GM12878 (cell line): ENCODE data around the gene GAB1. TPM values are rescaled to one million over a fixed set of nuclear protein-coding genes. Genes with fewer than 3 reads are reported as not detected.

ENCODE experiments used
- ATAC-seq: fragments of 200-7000 bp; cut with Tn5 transposase; 3 replicates; pipeline ENCODE4 v1.9.1; 2020; ENCODE audit warnings: mild to moderate bottlenecking, moderate library complexity
- BruUV-seq: library from RNA; stranded (reverse); fragments of 400-500 nt; replicated peaks from 2 replicates; lab custom pipeline; 2021; lab: Mats Ljungman, UMichigan
- CTCF ChIA-PET: fragments of 300-600 bp; sonication (Branson Sonifier 250); formaldehyde crosslinking; extraction: SDS; loops from one replicate; lab custom pipeline; 2021; ENCODE audit warnings: inconsistent platforms; lab: Yijun Ruan, JAX
- POLR2A ChIA-PET: fragments of 350-600 bp; formaldehyde crosslinking; extraction: SDS; loops from one replicate; lab custom pipeline; 2021; ENCODE audit warnings: inconsistent platforms; lab: Charles Lee
- RAD21 ChIA-PET: fragments of 300-600 bp; sonication (Branson Sonifier 250); formaldehyde crosslinking; loops from one replicate; lab custom pipeline; 2023; ENCODE audit warnings: antibody characterized with exemption; ENCODE audit not compliant: unreplicated experiment; lab: Charles Lee
- SMC1A ChIA-PET: fragments of 300-600 bp; sonication (Branson Sonifier 250); formaldehyde crosslinking; loops from one replicate; lab custom pipeline; 2023; ENCODE audit not compliant: unreplicated experiment, uncharacterized antibody; lab: Charles Lee
- DNase-seq: peaks from one replicate; pipeline ENCODE4 v3.0.0-alpha.2; 2011; ENCODE audit warnings: low read depth, low spot score
- FAIRE-seq: peaks from 3 replicates; lab custom pipeline; 2011; peaks lifted over from hg19 to GRCh38; lab: Jason Lieb, UNC
- H2AFZ ChIP-seq: 2 replicates; pipeline ENCODE4 v1.6.0; 2011; ENCODE audit warnings: low read depth, low read length, control low read depth; ENCODE audit not compliant: control insufficient read depth
- H3K27ac ChIP-seq: 2 replicates; pipeline ENCODE4 v1.5.1; 2011; ENCODE audit warnings: control low read depth; ENCODE audit not compliant: control insufficient read depth, insufficient read depth
- H3K27me3 ChIP-seq, 2 experiments: replicated peaks in 1 of 2; 2 replicates each; pipeline versions ENCODE4 v1.6.0 to v1.6.1; 2011; ENCODE audit warnings: low read length in 1 of 2; ENCODE audit not compliant: control insufficient read depth in 2 of 2, insufficient read depth in 2 of 2
- H3K36me3 ChIP-seq, 2 experiments: 2 replicates each; pipeline ENCODE4 v1.5.1; 2011; ENCODE audit warnings: low read length in 1 of 2; ENCODE audit not compliant: control insufficient read depth in 2 of 2, insufficient read depth in 2 of 2
- H3K4me1 ChIP-seq: 2 replicates; pipeline ENCODE4 v1.6.1; 2011; ENCODE audit warnings: mild to moderate bottlenecking, low read length, moderate library complexity, mixed read lengths; ENCODE audit not compliant: control insufficient read depth, insufficient read depth
- H3K4me2 ChIP-seq: 2 replicates; pipeline ENCODE4 v1.6.0; 2011; ENCODE audit warnings: control low read depth; ENCODE audit not compliant: control insufficient read depth, insufficient read depth
- H3K4me3 ChIP-seq: fragments of 200-600 bp; sonication (generic); 2 replicates; pipeline ENCODE4 v1.5.1; 2016
- H3K79me2 ChIP-seq: 2 replicates; pipeline ENCODE4 v1.6.0; 2011; ENCODE audit warnings: low read length; ENCODE audit not compliant: control insufficient read depth, insufficient read depth
- H3K9ac ChIP-seq: 2 replicates; pipeline ENCODE4 v1.8.0; 2011; ENCODE audit warnings: low read length, control low read depth, mixed read lengths; ENCODE audit not compliant: control insufficient read depth, insufficient read depth
- H3K9me3 ChIP-seq: replicated peaks from 3 replicates; pipeline ENCODE4 v1.5.1; 2011; ENCODE audit warnings: mild to moderate bottlenecking, low read length; ENCODE audit not compliant: control insufficient read depth, insufficient read depth
- H4K20me1 ChIP-seq: 2 replicates; pipeline ENCODE4 v1.6.0; 2011; ENCODE audit not compliant: control insufficient read depth, insufficient read depth
- DPF2 ChIP-seq: fragments of 450-650 bp; IDR thresholded peaks from 2 replicates; pipeline ENCODE4 v1.6.1; 2017; ENCODE audit warnings: mild to moderate bottlenecking
- FOXK2 ChIP-seq: fragments of 450-650 bp; IDR thresholded peaks from 2 replicates; pipeline ENCODE4 v1.6.1; 2017; ENCODE audit warnings: mild to moderate bottlenecking, moderate library complexity
- GABPA ChIP-seq: IDR thresholded peaks from 2 replicates; pipeline ENCODE4 v1.6.1; 2014; ENCODE audit warnings: antibody characterized with exemption, low read depth, mild to moderate bottlenecking, inconsistent platforms
- HDAC6 ChIP-seq: fragments of 200-600 bp; sonication (generic); IDR thresholded peaks from one replicate; pipeline ENCODE4 v1.8.0; 2017; ENCODE audit warnings: antibody characterized with exemption; ENCODE audit not compliant: unreplicated experiment
- IRF4 ChIP-seq: IDR thresholded peaks from 2 replicates; pipeline ENCODE4 v1.6.1; 2011; ENCODE audit warnings: low read depth, low read length
- JUNB ChIP-seq: IDR thresholded peaks from 2 replicates; pipeline ENCODE4 v1.6.1; 2016; ENCODE audit warnings: antibody characterized with exemption, mild to moderate bottlenecking
- KLF5 ChIP-seq: fragments of 450-650 bp; IDR thresholded peaks from 2 replicates; pipeline ENCODE4 v1.6.1; 2014; ENCODE audit warnings: mild to moderate bottlenecking; ENCODE audit not compliant: partially characterized antibody
- NFXL1 ChIP-seq: fragments of 450-650 bp; IDR thresholded peaks from 2 replicates; pipeline ENCODE4 v1.6.1; 2017; ENCODE audit warnings: antibody characterized with exemption, mild to moderate bottlenecking, borderline replicate concordance
- NR2F1 ChIP-seq: fragments of 450-650 bp; conservative IDR thresholded peaks from 2 replicates; pipeline ENCODE4 v1.6.1; 2017; ENCODE audit warnings: mild to moderate bottlenecking
- POLR2A ChIP-seq: IDR thresholded peaks from 2 replicates; pipeline ENCODE4 v1.6.1; 2011; ENCODE audit warnings: low read depth, mild to moderate bottlenecking, low read length
- ZSCAN29 ChIP-seq: fragments of 450-650 bp; IDR thresholded peaks from 2 replicates; pipeline ENCODE4 v1.6.1; 2017; ENCODE audit warnings: mild to moderate bottlenecking, moderate library complexity
- WGBS: methylation state at CpG from one replicate; pipeline ENCODE4 v1.1.6; 2016; ENCODE audit warnings: low lambda C conversion rate; ENCODE audit not compliant: insufficient replicate concordance, insufficient coverage; ENCODE audit errors: missing lambda C conversion rate; 5-methylcytosine and 5-hydroxymethylcytosine counted together
- in situ Hi-C: fragments of 300-500 bp; cut with MboI; formaldehyde crosslinking; loops from 9 replicates; pipeline ENCODE4 v1.14.3; 2018; ENCODE audit warnings: mixed read lengths
- intact Hi-C: fragments of 100-400 bp; cut with micrococcal nuclease; formaldehyde crosslinking; loops from one replicate; pipeline ENCODE4 v1.14.2; 2022; ENCODE audit not compliant: unreplicated experiment
- polyA plus RNA-seq, 11 experiments: library from polyadenylated mRNA; depleted of rRNA in 4 of 11; unstranded in 6 of 11; stranded (reverse) in 5 of 11; fragments of >200 nt; fragmentation: Nextera tagmentation in 4 of 11; fragmentation: Illumina TruSeq in 1 of 11; extraction: Ambion mirVana in 4 of 11; extraction: Trizol in 1 of 11; gene quantifications; 1 replicate in 1 of 11; 2 replicates in 10 of 11; pipeline versions ENCODE4 v1.2.1 to v1.2.3, GENCODE V29; 2011 to 2016; ENCODE audit warnings: inconsistent platforms in 2 of 11, missing spikeins in 2 of 11, low read depth in 1 of 11
- total RNA-seq, 4 experiments: library from RNA; depleted of rRNA in 3 of 4; stranded (reverse); fragments of >200 nt in 3 of 4; fragmentation: Illumina TruSeq in 1 of 4; extraction: Trizol in 1 of 4; gene quantifications; 2 replicates each; pipeline versions ENCODE4 v1.2.1 to v1.2.3, GENCODE V29; 2013 to 2021
- TF ChIP-seq, protein P1 (sequence below): IDR thresholded peaks from 2 replicates; pipeline ENCODE4 v1.6.1; 2011; ENCODE audit warnings: low read depth, low read length, improper control_type of control experiment, borderline replicate concordance
- TF ChIP-seq, protein P2 (sequence below): IDR thresholded peaks from 2 replicates; pipeline ENCODE4 v1.6.1; 2011; ENCODE audit warnings: borderline replicate concordance, low read depth, mild to moderate bottlenecking, moderate library complexity, low read length; ENCODE audit not compliant: insufficient read depth, poor library complexity, severe bottlenecking
- TF ChIP-seq, protein P3 (sequence below): IDR thresholded peaks from 2 replicates; pipeline ENCODE4 v1.6.1; 2012; ENCODE audit warnings: low read depth, low read length, improper control_type of control experiment
- TF ChIP-seq, protein P4 (sequence below): IDR thresholded peaks from 2 replicates; pipeline ENCODE4 v1.6.1; 2011; ENCODE audit warnings: mild to moderate bottlenecking, low read depth, low read length, moderate library complexity; ENCODE audit not compliant: insufficient replicate concordance

The GAB1 gene
- total and polyA plus RNA-seq, 10 of the 15 experiments (the other 5 are each of a cell fraction or from before 2014, with no cell fraction given): 0.37 to 5.3 (median 3.2) TPM

DNA sequence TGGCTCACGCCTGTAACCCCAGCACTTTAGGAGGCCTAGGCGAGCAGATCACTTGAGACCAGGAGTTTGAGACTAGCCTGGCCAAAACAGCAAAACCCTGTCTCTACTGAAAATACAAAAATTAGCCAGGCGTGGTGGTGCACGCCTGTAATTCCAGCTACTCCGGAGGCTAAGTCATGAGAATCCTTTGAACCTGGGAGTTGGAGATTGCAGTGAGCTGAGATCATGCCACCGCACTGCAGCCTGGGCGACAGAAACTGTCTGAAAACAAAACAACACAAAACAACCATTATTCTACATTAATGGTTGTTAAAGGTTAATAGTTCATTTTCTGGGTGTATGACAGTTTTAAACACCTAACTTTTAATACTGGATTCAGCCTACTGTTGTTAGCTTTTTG lies 175.2 kb downstream of the GAB1 start:
- Histone ChIP-seq H3K9ac (no peak overlapping the region), H4K20me1 (no peaks in the 10 kb centered on the region), H3K9me3 (no peaks in the 10 kb centered on the region), H3K27me3 (no peaks in the 10 kb centered on the region; a peak in 1 of 4 replicates), H2AFZ (no peak overlapping the region), H3K4me3 (no peak overlapping the region), H3K4me1 (no peaks in the 10 kb centered on the region), H3K36me3 (no peaks in the 10 kb centered on the region), H3K79me2 (peaks cover 34% of the 10 kb centered on the region), H3K4me2 (no peak overlapping the region), H3K27ac (no peak overlapping the region)
- 84% methylated on average over 7 of the region's 7 CpGs for WGBS
- ChIA-PET SMC1A (interaction anchor here (0.8 to 1.4 kb wide), 4 partner anchors 10 to 259 kb away, joined by 3 to 5 read pairs (median 3); no protein-coding TSS in a partner anchor), POLR2A (no interaction called here), CTCF (no interaction called here), RAD21 (interaction anchor here (0.7 kb wide), 1 partner anchor 176 kb away, joined by 3 read pairs; no protein-coding TSS in a partner anchor)
- TF ChIP-seq FOXK2: no peak
- TF ChIP-seq, protein P1, sequence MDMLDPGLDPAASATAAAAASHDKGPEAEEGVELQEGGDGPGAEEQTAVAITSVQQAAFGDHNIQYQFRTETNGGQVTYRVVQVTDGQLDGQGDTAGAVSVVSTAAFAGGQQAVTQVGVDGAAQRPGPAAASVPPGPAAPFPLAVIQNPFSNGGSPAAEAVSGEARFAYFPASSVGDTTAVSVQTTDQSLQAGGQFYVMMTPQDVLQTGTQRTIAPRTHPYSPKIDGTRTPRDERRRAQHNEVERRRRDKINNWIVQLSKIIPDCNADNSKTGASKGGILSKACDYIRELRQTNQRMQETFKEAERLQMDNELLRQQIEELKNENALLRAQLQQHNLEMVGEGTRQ: no peak
- TF ChIP-seq DPF2: no peak
- no peak for TF ChIP-seq IRF4
- TF ChIP-seq ZSCAN29: no peak
- TF ChIP-seq HDAC6: no peak
- TF ChIP-seq, protein P2, sequence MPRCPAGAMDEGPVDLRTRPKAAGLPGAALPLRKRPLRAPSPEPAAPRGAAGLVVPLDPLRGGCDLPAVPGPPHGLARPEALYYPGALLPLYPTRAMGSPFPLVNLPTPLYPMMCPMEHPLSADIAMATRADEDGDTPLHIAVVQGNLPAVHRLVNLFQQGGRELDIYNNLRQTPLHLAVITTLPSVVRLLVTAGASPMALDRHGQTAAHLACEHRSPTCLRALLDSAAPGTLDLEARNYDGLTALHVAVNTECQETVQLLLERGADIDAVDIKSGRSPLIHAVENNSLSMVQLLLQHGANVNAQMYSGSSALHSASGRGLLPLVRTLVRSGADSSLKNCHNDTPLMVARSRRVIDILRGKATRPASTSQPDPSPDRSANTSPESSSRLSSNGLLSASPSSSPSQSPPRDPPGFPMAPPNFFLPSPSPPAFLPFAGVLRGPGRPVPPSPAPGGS: no peak
- no peak for TF ChIP-seq JUNB
- TF ChIP-seq, protein P3, sequence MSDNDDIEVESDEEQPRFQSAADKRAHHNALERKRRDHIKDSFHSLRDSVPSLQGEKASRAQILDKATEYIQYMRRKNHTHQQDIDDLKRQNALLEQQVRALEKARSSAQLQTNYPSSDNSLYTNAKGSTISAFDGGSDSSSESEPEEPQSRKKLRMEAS: no peak
- no peak for TF ChIP-seq GABPA
- TF ChIP-seq KLF5: no peak
- TF ChIP-seq, protein P4, sequence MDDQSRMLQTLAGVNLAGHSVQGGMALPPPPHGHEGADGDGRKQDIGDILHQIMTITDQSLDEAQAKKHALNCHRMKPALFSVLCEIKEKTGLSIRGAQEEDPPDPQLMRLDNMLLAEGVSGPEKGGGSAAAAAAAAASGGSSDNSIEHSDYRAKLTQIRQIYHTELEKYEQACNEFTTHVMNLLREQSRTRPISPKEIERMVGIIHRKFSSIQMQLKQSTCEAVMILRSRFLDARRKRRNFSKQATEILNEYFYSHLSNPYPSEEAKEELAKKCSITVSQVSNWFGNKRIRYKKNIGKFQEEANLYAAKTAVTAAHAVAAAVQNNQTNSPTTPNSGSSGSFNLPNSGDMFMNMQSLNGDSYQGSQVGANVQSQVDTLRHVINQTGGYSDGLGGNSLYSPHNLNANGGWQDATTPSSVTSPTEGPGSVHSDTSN: no peak
- TF ChIP-seq NR2F1: no peak
- no peak for TF ChIP-seq NFXL1
- no peak for TF ChIP-seq POLR2A
- in situ Hi-C loops: no loop called here
- FAIRE-seq (no peak), DNase-seq (no peak), ATAC-seq (no peak)
- intact Hi-C loops: loop anchor here (2.0 kb wide), 1 partner anchor 323 kb away; no protein-coding TSS in a partner anchor
- BruUV-seq: no TSS peak
